ENCODE data around the gene MBOAT7. TPM values are rescaled to one million over a fixed set of nuclear protein-coding genes. Genes with fewer than 3 reads are reported as not detected.
"Not testable (repeated sequence)": the region's sequence is repeated elsewhere in the genome, so short reads cannot be mapped to it uniquely, and the experiment has no call there.

Gene MBOAT7
- total RNA-seq, 2 donors from 2014 or later: 40.5 to 98.9 TPM

DNA sequence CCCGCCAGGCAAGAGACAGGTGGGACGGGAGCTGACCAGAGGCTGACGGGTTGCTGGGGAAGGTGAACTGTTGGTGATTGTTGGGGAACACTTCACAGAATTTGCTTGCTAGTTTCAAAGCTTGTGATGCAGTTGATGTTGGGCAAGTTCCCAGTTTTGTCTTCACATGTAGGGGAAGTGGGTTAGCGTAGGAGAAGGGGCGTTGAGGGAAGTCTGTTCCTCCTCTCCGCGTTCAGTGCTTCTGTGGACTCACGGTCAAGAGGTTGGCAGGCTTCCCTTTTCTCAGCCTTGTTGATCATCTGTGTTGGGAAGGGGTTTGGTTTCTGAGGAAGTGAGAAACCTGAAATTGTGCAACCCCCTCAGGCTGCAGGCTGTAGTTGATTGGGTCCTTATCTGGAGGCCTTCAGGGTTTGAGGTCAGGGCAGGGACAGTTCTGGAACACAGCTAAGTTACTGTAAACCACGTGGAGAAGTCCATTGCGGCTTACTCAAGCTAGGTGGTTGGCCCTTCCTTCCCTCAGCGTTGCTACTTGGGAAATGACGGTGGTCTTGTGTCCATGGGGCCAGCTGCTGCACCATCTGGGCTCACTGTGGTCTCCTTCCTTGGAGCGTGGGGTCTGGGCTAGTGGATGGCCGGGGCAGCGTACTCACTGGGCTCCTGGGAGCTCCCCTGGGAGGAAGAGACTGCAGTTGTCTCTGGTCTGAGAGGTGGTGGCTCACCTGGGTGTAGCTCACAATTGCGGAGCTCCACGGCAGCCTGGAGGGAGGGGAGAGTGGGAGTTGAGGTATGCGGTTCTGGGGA, 18.8 kb upstream of the MBOAT7 start:
- intact Hi-C loops (cut with DNase I): no loop called here
- H3K9me3 ChIP-seq: no peaks in the 10 kb centered on the region
- peak; percentile 46 for ATAC-seq
- WGBS, 2 donors: 60 to 72% methylated on average over 12 to 17 of the region's 18 CpGs
- H3K27ac ChIP-seq: peak overlapping the region; percentile 94 to 97 (median 96)
- no peak overlapping the region for H3K4me3 ChIP-seq
- TF ChIP-seq POLR2A (IDR thresholded peaks at IDR 0.05): peak; percentile 6 to 61 (median 47)
- TF ChIP-seq, protein P1, sequence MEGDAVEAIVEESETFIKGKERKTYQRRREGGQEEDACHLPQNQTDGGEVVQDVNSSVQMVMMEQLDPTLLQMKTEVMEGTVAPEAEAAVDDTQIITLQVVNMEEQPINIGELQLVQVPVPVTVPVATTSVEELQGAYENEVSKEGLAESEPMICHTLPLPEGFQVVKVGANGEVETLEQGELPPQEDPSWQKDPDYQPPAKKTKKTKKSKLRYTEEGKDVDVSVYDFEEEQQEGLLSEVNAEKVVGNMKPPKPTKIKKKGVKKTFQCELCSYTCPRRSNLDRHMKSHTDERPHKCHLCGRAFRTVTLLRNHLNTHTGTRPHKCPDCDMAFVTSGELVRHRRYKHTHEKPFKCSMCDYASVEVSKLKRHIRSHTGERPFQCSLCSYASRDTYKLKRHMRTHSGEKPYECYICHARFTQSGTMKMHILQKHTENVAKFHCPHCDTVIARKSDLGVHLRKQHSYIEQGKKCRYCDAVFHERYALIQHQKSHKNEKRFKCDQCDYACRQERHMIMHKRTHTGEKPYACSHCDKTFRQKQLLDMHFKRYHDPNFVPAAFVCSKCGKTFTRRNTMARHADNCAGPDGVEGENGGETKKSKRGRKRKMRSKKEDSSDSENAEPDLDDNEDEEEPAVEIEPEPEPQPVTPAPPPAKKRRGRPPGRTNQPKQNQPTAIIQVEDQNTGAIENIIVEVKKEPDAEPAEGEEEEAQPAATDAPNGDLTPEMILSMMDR (IDR thresholded peaks at IDR 0.05): no peak
- H3K4me1 ChIP-seq: peaks cover 83% of the 10 kb centered on the region
- peak; percentile 69 to 94 (median 79) for DNase-seq
- H3K36me3 ChIP-seq (replicated peaks in 1 of 2; ENCODE audit: insufficient read depth in 1 of 2, low read depth in 2 of 2): peaks cover 5 to 23% of the 10 kb centered on the region in 2 donors
- no peaks in the 10 kb centered on the region for H3K27me3 ChIP-seq

DNA sequence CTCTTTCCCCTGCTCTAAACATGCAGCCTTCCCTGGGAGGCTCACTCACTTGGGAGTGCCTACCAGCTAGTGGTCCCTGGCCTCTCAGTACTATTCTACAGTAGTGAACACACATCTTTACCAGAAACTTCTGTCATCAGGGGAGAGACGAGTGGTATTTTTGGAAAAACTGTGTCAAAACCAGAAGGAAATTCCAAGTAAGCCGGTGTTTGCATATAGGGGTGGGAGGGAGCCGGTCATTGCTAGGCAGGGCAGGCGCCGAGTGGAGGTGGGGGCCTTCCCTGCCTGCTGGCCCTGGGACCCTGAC, 18.2 kb upstream of the MBOAT7 start:
- TF ChIP-seq, protein P1 (IDR thresholded peaks at IDR 0.05): no peak
- no peak for TF ChIP-seq POLR2A (IDR thresholded peaks at IDR 0.05)
- DNase-seq: no peak
- no peak overlapping the region for H3K4me3 ChIP-seq
- H3K4me1 ChIP-seq: peaks cover 89% of the 10 kb centered on the region
- 70 to 73% methylated on average over 5 of the region's 5 CpGs for WGBS, 2 donors
- no peak for ATAC-seq
- H3K9me3 ChIP-seq: no peaks in the 10 kb centered on the region
- no peaks in the 10 kb centered on the region for H3K27me3 ChIP-seq
- intact Hi-C loops (cut with DNase I): no loop called here
- peak overlapping the region; percentile 94 to 97 (median 96) for H3K27ac ChIP-seq
- H3K36me3 ChIP-seq (replicated peaks in 1 of 2; ENCODE audit: insufficient read depth in 1 of 2, low read depth in 2 of 2): peaks cover 5 to 24% of the 10 kb centered on the region in 2 donors

DNA sequence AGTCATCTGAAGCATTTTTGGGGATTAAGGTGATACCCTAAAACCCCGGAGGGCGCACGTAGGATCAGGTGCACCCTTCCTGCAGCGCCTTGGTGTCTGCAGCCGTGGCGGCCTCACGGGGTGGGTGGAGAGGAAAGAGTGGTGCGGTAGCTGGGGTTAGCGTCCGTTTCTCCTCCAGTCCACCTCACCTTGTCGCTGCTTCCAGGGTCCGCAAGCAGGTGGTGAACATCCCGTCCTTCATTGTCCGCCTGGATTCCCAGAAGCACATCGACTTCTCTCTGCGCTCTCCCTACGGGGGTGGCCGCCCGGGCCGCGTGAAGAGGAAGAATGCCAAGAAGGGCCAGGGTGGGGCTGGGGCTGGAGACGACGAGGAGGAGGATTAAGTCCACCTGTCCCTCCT, 17.8 kb upstream of the MBOAT7 start:
- DNase-seq; H3K9me3 ChIP-seq; H3K4me3 ChIP-seq; intact Hi-C loops (cut with DNase I); ATAC-seq; H3K27me3 ChIP-seq: not testable (repeated sequence)
- WGBS, 2 donors: 75 to 84% methylated on average over 23 of the region's 23 CpGs
- Histone ChIP-seq H3K4me1 (peaks cover 93% of the 10 kb centered on the region), H3K36me3 (replicated peaks in 1 of 2; ENCODE audit: insufficient read depth in 1 of 2, low read depth in 2 of 2) (peaks cover 5 to 28% of the 10 kb centered on the region in 2 donors), H3K27ac (peak overlapping the region; percentile 94 to 97 (median 96))

DNA sequence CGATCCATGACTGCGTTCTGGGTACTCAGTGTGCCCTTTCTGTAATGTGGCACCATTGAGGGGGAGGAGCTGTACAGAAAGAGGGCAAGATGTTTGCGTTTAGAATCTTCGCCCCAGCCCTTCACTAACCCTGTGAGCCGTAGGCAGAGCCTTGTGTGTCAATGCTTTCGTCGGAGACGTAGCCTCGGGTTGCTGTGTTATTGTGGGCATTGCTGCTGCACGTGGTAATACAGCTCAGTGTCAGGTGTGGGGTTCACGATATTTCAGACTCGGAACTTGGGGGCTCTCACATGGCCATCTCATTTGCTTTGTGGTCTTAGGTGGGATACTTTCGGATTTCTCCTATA, 17.4 kb upstream of the MBOAT7 start:
- TF ChIP-seq, protein P1 (IDR thresholded peaks at IDR 0.05): no peak
- no peak for TF ChIP-seq POLR2A (IDR thresholded peaks at IDR 0.05)
- no peak for ATAC-seq
- Histone ChIP-seq H3K4me1 (peaks cover 97% of the 10 kb centered on the region), H3K9me3 (no peaks in the 10 kb centered on the region), H3K36me3 (replicated peaks in 1 of 2; ENCODE audit: insufficient read depth in 1 of 2, low read depth in 2 of 2) (peaks cover 5 to 30% of the 10 kb centered on the region in 2 donors), H3K27ac (peak overlapping the region in 3 of 4 donors; percentile 94 to 97 (median 94)), H3K27me3 (no peaks in the 10 kb centered on the region), H3K4me3 (no peak overlapping the region)
- 68 to 72% methylated on average over 13 of the region's 13 CpGs for WGBS, 2 donors
- intact Hi-C loops (cut with DNase I): no loop called here
- no peak for DNase-seq

DNA sequence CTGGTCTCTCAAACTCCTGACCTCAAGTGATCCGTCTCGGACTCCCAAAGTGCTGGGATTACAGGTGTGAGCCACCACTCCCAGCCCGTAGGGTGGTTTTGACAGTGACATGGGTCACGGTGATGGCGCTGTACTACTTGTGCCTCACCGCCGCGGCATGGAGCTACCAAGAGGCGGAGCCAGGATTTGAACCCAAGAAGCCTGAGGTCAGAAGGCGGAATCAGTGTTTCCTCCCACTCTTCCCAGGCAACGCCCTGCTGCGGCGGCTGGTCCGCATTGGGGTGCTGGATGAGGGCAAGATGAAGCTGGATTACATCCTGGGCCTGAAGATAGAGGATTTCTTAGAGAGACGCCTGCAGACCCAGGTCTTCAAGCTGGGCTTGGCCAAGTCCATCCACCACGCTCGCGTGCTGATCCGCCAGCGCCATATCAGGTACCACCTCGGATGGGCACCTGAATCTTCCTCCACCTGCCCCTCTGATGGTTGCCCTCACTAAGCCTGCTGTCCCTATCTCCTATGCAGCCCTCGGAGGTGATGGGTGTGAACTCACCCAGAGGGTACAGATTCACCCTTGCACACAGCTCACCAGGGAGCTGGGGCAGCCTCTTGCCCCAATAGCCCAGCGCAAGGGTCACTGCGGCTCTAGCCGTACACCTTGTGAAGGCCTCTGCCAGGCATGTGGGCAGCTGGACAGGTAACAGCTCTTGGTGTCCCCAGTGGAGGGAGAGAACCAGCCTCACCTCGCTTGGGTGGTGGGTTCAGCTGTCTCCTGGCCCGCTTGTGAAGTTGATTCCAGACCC, 16.9 kb upstream of the MBOAT7 start:
- no peak overlapping the region for H3K4me3 ChIP-seq
- ATAC-seq: no peak
- H3K36me3 ChIP-seq (replicated peaks in 1 of 2; ENCODE audit: insufficient read depth in 1 of 2, low read depth in 2 of 2): peaks cover 5 to 30% of the 10 kb centered on the region in 2 donors

More for the DNA sequence above, 16.9 kb upstream of the MBOAT7 start:
- peak in 1 of 4 donors; percentile 26 for DNase-seq
- TF ChIP-seq POLR2A (IDR thresholded peaks at IDR 0.05): peak in 1 of 3 donors; percentile 10
- TF ChIP-seq, protein P1 (IDR thresholded peaks at IDR 0.05): no peak
- Histone ChIP-seq H3K9me3 (no peaks in the 10 kb centered on the region), H3K27me3 (no peaks in the 10 kb centered on the region), H3K4me1 (peaks cover 99% of the 10 kb centered on the region), H3K27ac (peak overlapping the region in 3 of 4 donors; percentile 11 to 97 (median 94))
- intact Hi-C loops (cut with DNase I): no loop called here
- WGBS, 2 donors: 84 to 96% methylated on average over 14 to 27 of the region's 27 CpGs

Data from body of pancreas (tissue), 4 donors.